ENCODE results near the gene SH3GL3. TPM values are rescaled to one million over a fixed set of nuclear protein-coding genes. Genes with fewer than 3 reads are reported as not detected.

The SH3GL3 gene
- total and polyA plus RNA-seq, 2 of the 8 experiments (the other 6 are each of a cell fraction or from before 2014, with no cell fraction given), result 14.1 to 19.1 TPM

DNA sequence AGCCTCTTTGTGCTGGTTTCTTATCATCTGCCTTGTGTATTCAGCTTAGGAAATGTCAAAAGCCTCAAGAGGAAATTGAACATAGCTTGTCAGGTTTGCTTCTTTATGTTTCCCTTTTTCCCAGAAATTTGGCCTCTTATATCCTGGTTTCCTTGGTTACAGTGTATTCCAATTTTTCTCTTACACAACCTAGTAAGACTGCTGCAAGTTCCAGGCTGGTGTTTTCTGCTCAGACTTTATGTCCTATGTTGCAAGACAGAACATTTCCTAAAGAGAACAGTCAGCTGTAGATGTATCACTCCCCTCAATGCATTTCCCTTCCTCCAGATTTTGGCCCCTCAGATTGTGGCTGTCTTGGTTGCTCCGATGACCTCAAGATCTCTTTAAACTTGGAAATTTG, 102.5 kb downstream of the SH3GL3 start:
- ChIA-PET POLR2A (ENCODE audit: partially characterized antibody) (no interaction called here), CTCF (ENCODE audit: partially characterized antibody) (interaction anchor here (0.6 to 5.1 kb wide), 6 partner anchors 100 to 301 kb away, joined by 3 to 19 read pairs (median 8); partner anchors contain the start of gene SH3GL3)
- 79% methylated on average over 1 of the region's 1 CpG; no CpG with 5 or more reads in 1 of the 2 experiments for WGBS, 2 experiments (ENCODE audit: extremely low coverage in 1 of 2, insufficient coverage in 1 of 2, insufficient read length in 1 of 2, insufficient replicate concordance in 2 of 2, low coverage in 1 of 2, low lambda C conversion rate in 2 of 2, missing lambda C conversion rate in 1 of 2)
- TF ChIP-seq TEAD4 (IDR thresholded peaks at IDR 0.05; ENCODE audit: low read depth, low read length) (no peak), GTF2F1 (IDR thresholded peaks at IDR 0.05; ENCODE audit: borderline replicate concordance, low read depth, low read length) (no peak), BRCA1 (IDR thresholded peaks at IDR 0.05; ENCODE audit: low read depth, low read length) (no peak), ASH2L (IDR thresholded peaks at IDR 0.05; ENCODE audit: low read length) (no peak), EZH2 (IDR thresholded peaks at IDR 0.05; ENCODE audit: low read depth, low read length, severe bottlenecking) (no peak), SP4 (IDR thresholded peaks at IDR 0.05; ENCODE audit: low read length) (no peak), EGR1 (IDR thresholded peaks at IDR 0.05; ENCODE audit: borderline replicate concordance, low read depth, low read length) (no peak), CEBPB (IDR thresholded peaks at IDR 0.05; ENCODE audit: low read depth, low read length) (no peak), SIX5 (IDR thresholded peaks at IDR 0.05; ENCODE audit: low read depth, low read length) (no peak), POU5F1 (IDR thresholded peaks at IDR 0.05; ENCODE audit: low read depth, low read length) (no peak), BCL11A (IDR thresholded peaks at IDR 0.05; ENCODE audit: low read depth in 2 of 2, low read length in 2 of 2) (no peak), JUN (IDR thresholded peaks at IDR 0.05; ENCODE audit: low read depth, low read length) (no peak), RNF2 (IDR thresholded peaks at IDR 0.05; ENCODE audit: borderline replicate concordance, low read depth, low read length, missing control alignments, poor library complexity, severe bottlenecking) (no peak), TBP (IDR thresholded peaks at IDR 0.05; ENCODE audit: low read depth, low read length) (no peak)
- TF ChIP-seq, protein P1, sequence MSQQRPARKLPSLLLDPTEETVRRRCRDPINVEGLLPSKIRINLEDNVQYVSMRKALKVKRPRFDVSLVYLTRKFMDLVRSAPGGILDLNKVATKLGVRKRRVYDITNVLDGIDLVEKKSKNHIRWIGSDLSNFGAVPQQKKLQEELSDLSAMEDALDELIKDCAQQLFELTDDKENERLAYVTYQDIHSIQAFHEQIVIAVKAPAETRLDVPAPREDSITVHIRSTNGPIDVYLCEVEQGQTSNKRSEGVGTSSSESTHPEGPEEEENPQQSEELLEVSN (IDR thresholded peaks at IDR 0.05), result no peak

More for the DNA sequence above, 102.5 kb downstream of the SH3GL3 start:
- Histone ChIP-seq H2BK120ac (replicated peaks; ENCODE audit: low read depth, low read length) (no peak overlapping the region), H3K4me2 (ENCODE audit: insufficient read depth in 1 of 2, low read depth in 2 of 2, low read length in 2 of 2) (no peak overlapping the region), H3K4ac (replicated peaks; ENCODE audit: insufficient read length, low read depth, low read length) (no peak overlapping the region), H3K9ac (replicated peaks in 1 of 4; ENCODE audit: extremely low read depth in 1 of 4, low read depth in 3 of 4, low read length in 3 of 4) (no peak overlapping the region), H3K23ac (ENCODE audit: insufficient read length) (no peak overlapping the region), H4K20me1 (replicated peaks in 1 of 2; ENCODE audit: control insufficient read depth in 1 of 2, insufficient read depth in 2 of 2, low read length in 2 of 2) (no peaks in the 10 kb centered on the region), H3K79me2 (ENCODE audit: control insufficient read depth in 1 of 2, insufficient read depth in 2 of 2, low read length in 2 of 2) (peaks cover 0 to 8% of the 10 kb centered on the region in 2 experiments; a peak in 1 of 4 replicates), H3K36me3 (ENCODE audit: control insufficient read depth in 2 of 4, insufficient read depth in 4 of 4, low read length in 3 of 4) (no peaks in the 10 kb centered on the region), H2BK15ac (ENCODE audit: low read length) (no peak overlapping the region), H3K9me3 (ENCODE audit: insufficient read depth in 2 of 2, low read depth in 1 of 2, low read length in 1 of 2) (no peaks in the 10 kb centered on the region), H4K5ac (ENCODE audit: insufficient read length, low read depth, low read length) (no peak overlapping the region), H3K79me1 (ENCODE audit: low read depth, low read length) (no peaks in the 10 kb centered on the region), H3K14ac (ENCODE audit: insufficient read length) (no peak overlapping the region), H2BK5ac (ENCODE audit: low read depth, low read length) (no peak overlapping the region), H3K27me3 (replicated peaks in 1 of 4; ENCODE audit: control insufficient read depth in 3 of 4, extremely low read depth in 1 of 4, insufficient read depth in 3 of 4, low read length in 3 of 4) (no peaks in the 10 kb centered on the region), H2AFZ (ENCODE audit: low read length) (no peak overlapping the region), H3K4me3 (ENCODE audit: extremely low read depth in 1 of 4, insufficient read depth in 2 of 4, low read depth in 3 of 4, low read length in 4 of 4) (no peak overlapping the region), H3K56ac (replicated peaks; ENCODE audit: insufficient read length, low read depth, low read length) (no peak overlapping the region), H3K27ac (ENCODE audit: low read depth, low read length) (no peak overlapping the region), H2BK20ac (ENCODE audit: low read length) (no peak overlapping the region), H4K91ac (replicated peaks; ENCODE audit: insufficient read length, low read length) (no peak overlapping the region), H2BK12ac (ENCODE audit: low read depth, low read length) (no peak overlapping the region; the same call in 1 of the 2 replicates), H3K18ac (ENCODE audit: extremely low read depth, low read length) (no peak overlapping the region), H3K23me2 (ENCODE audit: low read depth, low read length) (no peaks in the 10 kb centered on the region), H2AK5ac (ENCODE audit: low read depth, low read length) (no peak overlapping the region), H3K4me1 (replicated peaks in 1 of 4; ENCODE audit: control insufficient read depth in 3 of 4, insufficient read depth in 4 of 4, low read length in 3 of 4) (peaks cover 2 to 20% (median 9%) of the 10 kb centered on the region in 4 experiments; a peak in 6 of 7 replicates), H4K8ac (ENCODE audit: extremely low read depth, insufficient read depth, low read length) (no peak overlapping the region)
- no peak for FAIRE-seq
- DNase-seq (ENCODE audit: low read depth in 1 of 2, low spot score in 2 of 2), result no peak

Data from H1 (cell line).